HG02840 (cell line): ENCODE results near the gene TGFBR3.

Experiments used
- ATAC-seq: cut with Tn5 transposase; IDR thresholded peaks from one replicate; pipeline ENCODE4 v1.9.1; 2021; ENCODE audit warnings: mild to moderate bottlenecking, moderate library complexity, moderate number of reproducible peaks; ENCODE audit not compliant: unreplicated experiment, low FRiP score

Gene TGFBR3

DNA sequence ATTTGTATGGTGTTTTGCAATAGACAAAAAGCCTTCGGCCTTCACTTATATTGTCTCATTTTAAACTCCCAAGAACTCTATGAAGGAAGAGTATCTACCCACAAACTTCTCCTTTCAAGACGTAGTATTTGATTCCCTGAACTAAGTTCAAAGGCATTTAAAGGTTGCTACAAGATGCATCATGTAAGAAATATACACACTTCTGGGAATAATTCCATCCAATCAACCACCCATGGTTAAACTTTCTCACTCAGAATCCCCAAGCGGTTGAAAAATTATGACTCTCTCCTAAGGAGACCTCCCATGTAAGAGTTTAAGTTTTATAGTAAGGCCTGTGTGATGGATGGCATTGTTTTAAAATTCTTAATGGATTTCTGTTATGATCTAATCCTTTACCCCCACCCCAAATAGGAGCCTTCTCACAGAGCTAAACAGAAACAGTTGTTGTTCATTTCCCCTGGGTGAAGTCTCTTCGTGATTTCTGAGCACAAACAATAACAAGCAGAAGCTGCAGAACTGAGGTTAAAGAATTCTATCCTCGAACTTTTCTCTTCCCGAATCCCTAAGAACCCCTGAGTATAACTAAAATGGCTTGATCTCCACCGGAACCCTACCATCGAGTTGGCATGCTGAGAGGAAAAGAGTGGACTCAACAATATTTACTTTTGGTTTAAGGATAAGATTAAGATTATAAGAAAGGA, 185.0 kb downstream of the TGFBR3 start:
- no peak for ATAC-seq

DNA sequence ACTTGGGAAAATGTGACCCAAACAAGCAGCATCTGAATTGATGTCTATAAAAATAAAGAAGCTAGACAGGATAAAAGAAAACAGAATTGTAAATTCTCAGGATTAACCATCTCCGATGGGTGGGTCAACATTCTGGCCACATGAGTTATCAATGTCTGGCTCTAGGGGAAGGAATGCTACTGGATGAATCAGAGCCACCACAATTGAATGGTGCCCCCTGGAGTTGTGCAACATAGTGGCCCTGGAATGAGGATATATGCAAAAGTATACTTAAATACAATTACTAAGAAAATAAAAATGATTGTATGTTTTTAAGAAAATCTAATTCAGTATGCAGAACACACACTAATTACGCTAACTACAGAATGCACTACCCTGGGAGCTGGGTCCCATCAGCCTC, 185.6 kb downstream of the TGFBR3 start:
- ATAC-seq = no peak

DNA sequence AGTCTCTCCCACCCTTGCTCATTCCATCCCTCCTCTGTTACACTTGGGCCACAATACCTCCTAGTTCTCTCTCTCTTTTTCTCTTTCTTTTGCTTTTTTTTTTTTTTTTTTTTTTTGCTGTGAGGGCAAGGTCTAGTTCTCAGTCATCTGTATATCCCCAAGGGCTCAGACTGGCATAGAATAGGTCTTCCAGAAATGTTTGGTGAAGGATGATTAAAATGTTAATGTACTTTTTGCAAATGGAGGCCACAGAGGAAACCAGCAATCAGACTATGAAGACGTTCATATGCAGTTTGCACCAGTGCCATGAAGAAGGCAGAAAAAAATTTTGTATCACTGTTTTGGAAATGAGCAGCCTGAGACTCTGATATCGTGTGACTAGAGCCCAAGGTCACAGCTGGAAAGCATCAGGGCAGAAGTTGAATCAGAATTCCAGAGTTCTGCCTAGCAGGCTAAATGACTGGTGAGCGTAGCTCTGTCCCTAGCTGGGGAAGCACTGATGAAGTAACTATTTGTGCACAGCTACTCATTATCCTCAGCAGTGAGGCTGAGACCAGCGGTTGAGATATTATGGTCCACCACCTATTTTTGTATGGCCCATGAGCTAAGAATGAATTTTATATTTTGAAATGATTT, 186.5 kb downstream of the TGFBR3 start:
- ATAC-seq = no peak

DNA sequence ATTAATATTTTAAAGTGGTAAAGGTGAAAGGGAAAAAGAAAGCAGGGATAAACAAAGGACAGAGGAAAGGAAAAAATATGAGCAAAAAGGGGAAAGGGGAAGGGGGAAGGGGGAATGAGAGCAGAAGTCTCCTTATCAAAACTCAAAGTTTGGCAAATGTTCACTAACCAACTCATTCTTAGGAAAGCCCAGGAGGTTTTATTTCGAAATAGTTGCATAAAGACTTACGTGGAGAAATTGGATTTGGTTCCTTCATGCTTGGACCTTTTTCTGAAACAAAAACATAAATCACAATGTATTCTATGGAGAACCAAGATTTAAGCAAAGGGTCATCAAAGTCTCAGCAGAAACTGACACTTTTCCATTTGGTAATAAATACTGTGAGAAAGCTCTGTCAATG, 188.1 kb downstream of the TGFBR3 start:
- ATAC-seq = no peak

DNA sequence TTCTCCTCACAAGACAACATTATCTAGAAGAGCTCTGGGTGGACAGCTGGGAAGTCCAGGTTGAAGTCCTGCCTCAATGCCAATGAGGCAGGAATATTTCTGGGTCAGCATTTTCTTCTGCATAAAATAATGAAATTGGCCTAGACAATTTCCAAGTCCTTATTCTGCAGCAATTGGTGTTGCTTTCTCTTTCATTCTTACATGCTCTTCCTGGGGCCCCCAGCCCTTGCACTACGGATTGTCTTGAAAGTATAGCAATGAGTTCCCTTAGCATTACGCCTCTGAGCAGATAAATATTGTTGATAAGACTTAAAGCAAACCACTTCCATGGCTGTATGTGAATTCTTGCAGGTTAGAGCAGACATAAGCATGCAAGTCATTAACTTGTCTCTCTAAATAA, 188.5 kb downstream of the TGFBR3 start:
- ATAC-seq = peak; percentile 86

DNA sequence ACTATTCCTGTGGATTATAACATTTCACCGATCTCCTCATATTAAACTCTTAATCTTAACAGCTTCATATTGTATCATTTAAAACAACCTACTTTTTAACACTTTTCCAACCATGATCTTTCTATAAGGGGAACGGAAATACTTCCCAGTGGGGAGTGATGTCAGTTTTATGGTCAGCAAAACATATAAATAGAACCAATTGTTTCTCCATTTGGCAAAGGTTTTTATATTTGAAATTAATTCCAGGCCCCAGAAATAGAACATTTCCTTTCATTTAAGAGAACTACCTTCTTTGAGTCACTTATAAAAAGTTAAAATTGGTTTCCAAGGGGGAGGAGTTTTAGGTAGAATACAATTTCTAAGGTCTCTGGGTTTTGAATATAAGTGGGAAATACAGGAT, 189.6 kb downstream of the TGFBR3 start:
- no peak for ATAC-seq

DNA sequence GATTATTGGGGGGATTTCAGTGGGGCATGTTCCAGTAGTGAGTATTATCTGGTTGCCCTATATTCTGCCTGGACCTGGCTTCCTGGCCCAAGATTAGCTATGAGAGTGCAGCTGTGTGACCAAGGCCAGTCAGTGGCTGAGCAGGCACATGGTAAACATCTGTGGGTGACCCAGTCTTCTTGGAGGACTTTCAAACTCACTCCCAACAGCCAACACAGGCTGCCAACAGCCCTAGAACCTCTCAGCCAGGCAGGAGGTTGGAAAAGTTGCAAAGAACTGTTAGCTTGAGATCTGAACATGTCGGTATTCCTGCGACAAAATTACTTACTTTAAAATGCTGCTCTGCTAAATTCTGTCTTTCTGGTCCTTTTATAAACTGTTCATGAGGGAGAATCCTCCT, 192.4 kb downstream of the TGFBR3 start:
- no peak for ATAC-seq

DNA sequence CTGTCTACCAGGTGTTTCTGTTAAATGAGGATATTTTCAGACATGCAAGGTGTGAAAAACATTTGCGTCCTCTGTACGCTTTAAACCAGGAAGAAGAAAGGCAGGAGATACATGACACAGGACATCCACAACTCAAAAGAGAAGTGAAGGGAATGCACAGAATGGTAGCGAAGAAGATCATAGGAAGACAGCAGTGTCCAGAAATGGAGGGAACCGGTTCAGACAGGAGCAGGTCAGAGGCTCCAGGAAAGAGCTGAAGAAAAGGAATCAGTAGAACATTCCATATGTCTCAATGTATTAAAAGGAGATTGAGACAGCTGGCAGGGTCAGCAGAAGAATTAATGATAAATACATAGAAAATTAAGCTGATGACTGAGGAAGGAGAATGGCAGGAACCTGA, 194.4 kb downstream of the TGFBR3 start:
- no peak for ATAC-seq

DNA sequence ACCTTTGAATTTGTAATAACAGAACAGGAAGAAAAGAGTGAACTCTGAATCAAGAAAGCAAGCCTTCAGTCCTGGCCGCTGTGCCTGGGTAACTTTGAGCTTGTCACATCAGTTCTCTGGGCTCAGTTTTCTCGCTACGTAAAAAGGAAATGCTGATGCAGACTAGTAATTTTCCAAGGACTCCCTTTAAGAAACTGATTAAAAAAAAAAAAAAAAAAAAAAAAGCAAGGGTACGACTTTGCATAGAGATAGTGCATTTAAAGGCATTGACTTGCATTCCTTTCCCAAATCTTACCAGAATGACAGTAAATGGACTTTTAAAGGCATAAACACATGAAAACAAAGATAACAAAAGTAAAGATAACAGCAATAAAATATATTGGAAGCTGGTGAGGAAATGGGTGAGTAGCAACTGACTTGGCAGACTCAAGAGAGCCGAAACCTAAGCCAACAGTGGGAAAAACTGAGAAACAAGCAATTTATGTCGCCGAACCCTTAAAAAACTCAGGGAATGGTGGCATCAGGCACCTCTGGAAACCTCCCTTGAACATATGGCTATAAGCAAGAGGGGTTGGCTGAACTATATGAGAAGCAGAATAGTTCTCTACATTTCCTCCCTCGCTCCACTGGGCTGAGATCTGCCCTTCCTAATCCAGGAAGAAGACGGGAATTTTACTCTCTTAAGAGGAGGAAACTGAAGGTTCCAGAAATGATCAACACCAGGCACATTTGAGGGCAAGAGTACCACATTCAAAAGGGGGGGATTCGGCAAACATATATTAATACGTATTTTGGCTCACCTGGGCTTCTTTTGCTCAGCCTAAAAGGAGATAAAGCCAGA, 196.1 kb downstream of the TGFBR3 start:
- ATAC-seq = no peak

DNA sequence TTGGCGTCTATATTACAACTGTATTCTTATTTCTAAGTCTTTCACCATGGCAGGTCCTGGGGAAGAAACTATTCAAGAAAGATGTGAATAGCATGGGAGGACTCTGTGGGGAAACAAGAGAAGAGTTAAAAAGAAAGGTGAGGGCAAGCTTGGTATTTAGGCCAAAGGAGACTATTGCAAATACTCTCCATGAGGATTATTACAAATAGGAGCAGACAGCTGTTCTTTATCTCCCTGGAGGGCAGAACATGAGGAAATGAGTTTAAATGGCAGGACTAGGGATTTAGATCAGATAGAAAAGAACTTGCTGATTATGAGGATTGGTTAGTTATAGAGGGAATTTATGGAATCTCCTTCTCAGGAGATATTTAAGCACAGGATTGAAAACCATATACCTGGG, 198.5 kb downstream of the TGFBR3 start:
- ATAC-seq = no peak

DNA sequence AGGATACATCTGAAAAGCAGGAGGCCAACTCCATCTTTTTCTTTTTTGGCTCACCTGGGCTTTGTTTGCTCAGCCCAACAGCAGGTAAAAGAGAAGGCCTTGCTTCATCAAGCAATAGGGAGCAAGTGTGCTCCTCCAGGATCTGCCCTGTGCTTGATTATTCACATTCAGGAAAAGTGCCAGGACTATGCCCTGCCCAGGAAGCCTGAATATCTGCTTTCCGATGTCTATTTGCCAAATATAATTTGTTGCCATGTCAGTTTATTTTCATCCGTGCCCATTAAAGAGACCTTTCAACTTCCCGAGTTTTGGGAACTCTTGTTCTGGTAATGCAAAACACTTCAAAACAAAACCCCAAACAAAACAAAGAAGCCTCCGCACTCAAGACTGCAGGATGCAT, 200.0 kb downstream of the TGFBR3 start:
- no peak for ATAC-seq

DNA sequence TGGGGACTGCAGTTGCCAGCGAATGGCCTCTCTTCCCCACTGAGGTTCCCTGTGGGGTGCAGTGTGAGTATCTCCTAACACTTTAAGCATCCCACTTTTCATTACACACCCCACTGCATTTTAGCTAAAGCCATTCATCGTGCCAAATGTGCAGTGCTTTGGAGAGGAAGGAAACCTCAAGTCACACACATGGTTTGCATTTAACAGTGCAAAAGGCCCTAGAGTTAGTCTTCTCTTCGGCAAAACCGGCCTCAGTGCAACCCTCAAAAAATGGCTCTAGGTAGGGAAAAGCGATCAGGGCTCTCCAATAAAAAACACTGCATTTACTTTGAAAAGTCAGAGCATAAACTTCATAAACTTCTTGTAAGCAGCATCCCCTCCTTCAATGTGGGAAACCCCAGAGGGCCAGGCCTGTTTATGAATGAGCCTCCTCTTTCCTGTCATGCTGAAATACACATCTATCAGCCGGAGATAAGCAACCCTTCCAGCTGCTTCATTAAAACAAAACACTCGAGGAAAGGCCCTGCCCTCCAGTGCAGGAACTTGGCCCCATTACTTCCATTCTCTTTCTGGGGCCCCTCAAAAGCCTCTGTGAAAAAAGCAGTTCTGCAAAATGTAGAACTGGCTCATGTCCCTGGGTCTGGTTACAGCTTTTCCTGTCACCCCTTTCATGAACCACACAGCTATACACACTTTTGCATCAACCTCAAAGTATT, 201.3 kb downstream of the TGFBR3 start:
- ATAC-seq = no peak

DNA sequence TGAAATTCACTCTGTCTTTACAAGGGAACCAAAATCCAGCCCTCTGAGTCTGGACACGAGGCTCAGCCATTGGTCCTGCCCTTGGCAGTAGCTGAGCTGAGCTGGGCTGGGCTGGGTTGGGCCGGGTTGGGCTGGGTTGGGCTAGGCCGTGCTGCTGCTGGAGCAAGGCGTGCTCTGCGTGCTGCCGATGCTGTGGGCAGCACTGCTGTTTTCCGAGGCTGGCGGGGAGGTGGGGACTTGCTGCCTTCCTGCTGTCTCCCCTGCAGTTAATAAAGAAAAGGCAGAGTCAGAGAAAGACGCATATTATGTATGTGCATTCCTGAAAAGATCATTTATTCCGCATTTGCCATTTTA, 202.4 kb downstream of the TGFBR3 start:
- no peak for ATAC-seq

DNA sequence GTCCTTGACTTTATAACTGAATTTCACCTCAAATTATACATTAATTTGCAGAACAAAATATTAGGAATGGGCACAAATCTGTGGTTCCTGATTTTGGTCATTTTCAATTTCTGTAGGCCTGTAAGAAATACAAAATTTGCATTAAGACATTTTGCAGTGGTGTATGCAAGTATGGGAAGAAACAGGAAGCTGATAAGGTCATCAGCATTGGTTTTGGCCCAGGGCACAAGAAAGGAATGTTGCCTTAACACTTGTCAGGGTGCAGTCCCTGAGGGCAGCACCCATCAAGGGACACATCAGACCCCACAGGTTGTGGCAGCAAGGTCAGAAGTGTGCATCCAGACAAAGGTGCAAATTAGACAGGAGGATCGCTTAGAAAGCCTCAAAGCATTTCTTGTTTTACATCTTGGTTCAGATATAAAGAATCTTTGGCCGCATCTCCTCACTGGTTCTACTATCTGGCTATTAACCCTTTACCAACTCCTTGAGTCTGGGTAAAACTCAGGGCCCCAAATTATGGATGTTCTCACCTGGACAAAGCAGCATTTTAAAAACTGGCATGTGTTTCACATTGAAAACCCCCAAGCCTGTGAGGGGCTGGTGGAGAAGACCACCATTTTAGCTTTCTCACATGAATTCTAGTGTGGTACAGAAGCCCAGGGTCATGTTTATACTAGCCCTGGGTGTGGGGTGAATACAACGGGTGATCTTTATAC, 202.9 kb downstream of the TGFBR3 start:
- no peak for ATAC-seq

DNA sequence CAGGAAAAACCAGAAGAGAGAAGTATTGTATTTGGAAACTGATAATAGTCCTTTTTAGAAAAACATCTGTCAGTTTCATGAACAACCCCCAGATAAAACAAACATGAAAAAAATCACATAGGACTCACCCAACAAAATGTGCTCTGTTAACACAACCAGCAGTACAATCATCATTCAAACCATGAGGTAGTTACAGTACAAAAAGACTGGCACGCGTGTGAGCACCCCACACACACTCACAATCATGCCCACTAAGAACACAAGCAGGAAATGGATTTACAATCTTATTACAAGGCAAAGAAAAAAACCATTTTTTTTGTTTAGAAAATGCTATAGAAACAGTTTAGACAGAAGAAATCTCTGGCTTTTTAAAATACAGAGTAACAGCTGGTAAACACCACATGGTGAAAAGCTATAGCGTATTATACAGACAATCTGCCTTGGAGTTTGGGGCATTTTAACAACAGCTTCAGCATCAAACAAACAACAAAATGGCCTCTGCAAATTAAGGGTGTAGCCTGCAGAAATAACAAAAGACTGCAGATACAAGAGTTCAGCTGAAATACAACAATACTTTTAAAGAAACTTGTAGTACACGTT, 205.3 kb downstream of the TGFBR3 start:
- ATAC-seq = no peak

DNA sequence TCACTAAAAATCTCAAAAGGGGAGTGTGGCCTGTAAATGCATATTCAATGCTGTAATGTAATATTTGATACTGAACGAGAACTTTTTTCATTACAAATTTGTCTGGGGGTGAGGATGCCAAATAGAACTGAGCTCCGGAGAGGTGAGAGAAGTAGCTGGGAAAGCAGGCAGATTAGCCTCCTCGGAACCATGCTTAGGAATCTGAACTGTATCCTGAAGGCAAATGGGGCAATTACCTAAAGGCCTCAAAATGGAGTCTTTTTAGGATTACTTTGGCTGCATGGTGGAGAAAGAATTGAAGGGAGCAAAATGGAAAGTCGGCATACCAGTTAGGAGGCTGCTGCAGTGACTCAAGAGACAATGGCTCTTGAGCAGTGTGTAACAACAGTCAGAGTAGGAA, 206.5 kb downstream of the TGFBR3 start:
- ATAC-seq = no peak

DNA sequence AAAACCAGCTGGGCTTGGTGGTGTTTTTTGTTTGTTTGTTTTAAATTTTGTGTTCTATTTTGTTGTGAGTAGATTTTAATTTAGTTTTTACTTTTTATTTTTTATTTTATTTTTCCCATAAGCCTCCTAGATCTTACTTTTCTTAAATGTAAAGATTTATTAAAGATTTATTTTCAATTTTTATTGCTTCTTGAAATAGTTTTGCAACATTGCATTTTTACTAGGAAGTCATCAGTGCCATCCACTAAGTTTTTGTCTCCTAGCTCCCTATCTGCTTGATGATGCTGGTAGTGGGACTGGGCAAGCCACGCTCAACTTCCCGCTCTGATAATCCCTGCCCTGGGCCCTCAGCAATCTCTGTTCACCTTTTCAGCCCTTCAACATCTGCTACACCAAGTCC, 209.9 kb downstream of the TGFBR3 start:
- no peak for ATAC-seq

DNA sequence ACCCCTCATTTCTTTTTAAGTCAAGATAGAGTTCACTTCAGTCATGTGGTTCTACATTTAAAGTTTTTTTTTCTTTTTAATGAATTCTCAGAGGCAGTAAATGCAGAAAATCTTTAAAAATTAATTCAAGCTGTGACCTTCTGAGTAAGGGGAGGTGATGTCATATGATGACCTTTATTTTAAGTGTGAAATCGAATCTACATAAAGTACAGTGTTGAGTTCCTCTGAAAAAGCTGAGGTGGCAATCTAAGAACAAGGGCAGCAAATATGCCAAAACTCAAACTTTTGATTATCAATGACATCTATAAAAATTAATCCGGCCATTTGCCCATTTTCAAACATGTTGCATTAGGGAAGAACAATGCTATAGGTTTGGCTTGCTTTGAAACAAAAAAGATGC, 211.8 kb downstream of the TGFBR3 start:
- no peak for ATAC-seq

DNA sequence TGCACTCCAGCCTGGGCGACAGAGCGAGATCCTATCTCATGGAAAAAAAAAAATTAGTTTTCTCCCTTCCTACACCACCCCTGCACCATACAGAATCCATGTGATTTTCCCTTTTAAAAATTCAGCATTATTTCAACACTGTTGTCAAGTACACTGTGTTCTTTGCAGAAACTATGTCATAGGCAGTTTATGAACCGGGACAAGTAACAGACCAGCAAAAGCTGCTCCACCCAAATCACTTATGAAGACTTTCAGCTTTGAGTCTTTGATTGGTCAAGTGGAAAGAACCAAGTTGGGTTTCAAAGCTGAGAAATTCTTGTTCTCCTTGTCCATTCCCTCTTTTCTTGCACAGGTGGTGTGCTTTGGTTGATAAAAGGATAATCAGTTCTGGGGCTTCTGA, 212.3 kb downstream of the TGFBR3 start:
- ATAC-seq = no peak

DNA sequence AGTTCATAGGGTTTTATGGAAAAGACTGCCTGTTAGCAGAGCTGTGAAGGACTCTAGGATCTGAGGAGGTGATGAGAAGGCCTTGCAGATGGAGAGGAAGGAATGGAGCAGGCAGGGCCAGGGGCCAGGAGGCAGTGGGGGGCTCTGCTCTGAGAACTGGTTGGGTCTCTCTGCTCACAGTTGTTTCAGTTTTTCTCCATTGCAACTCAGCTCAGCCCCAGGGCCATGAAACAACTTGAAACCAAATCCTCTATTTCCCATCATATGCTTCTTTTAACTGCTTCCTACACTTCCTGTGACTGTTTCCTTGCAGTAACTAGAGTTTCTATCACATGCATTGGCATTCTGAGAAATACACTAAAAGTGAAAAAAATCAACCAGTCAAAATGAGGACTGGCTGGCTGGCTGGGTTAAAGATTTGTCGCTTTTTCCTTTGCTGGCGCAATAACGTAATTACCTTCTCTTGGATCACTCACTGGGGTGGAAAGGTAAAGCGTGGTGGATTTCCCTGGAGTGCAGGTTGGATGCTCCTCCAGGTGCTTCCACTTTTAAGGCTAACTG, 213.3 kb downstream of the TGFBR3 start:
- no peak for ATAC-seq
